Measurements from ENCODE around the gene EMD. TPM values are rescaled to one million over a fixed set of nuclear protein-coding genes. Genes with fewer than 3 reads are reported as not detected.

The EMD gene
- total and polyA plus RNA-seq, 2 of the 13 experiments (the other 11 are each of a cell fraction or from before 2014, with no cell fraction given): 14.5 to 14.9 TPM

- TF ChIP-seq RARA (CRISPR knock-in tag; IDR thresholded peaks at IDR 0.05): peak; percentile 14; the same call in 1 of the 2 replicates
- no peak for TF ChIP-seq MLX (CRISPR knock-in tag; IDR thresholded peaks at IDR 0.05)
- TF ChIP-seq MED8 (CRISPR knock-in tag; IDR thresholded peaks at IDR 0.05; ENCODE audit: insufficient replicate concordance): peak; percentile 59
- TF ChIP-seq SRY (CRISPR knock-in tag; IDR thresholded peaks at IDR 0.05): 0 out of 2 replicates have a peak, but pooled peaks have one; percentile 54
- TF ChIP-seq ZNF597 (CRISPR knock-in tag; IDR thresholded peaks at IDR 0.05): no peak
- 0 out of 2 replicates have a peak, but pooled peaks have one; percentile 26 for TF ChIP-seq ZNF563 (CRISPR knock-in tag; IDR thresholded peaks at IDR 0.05)
- no peak for TF ChIP-seq ZNF446 (CRISPR knock-in tag; IDR thresholded peaks at IDR 0.05)
- TF ChIP-seq ZNF441 (CRISPR knock-in tag; IDR thresholded peaks at IDR 0.05; ENCODE audit: borderline replicate concordance): peak; percentile 52; the same call in 1 of the 2 replicates
- peak in 1 of 2 experiments; percentile 89; a peak in 2 of 4 replicates for TF ChIP-seq POLR2A (IDR thresholded peaks at IDR 0.05; ENCODE audit: insufficient read depth in 1 of 2, low read depth in 2 of 2, low read length in 2 of 2)
- TF ChIP-seq ARID3A (IDR thresholded peaks at IDR 0.05; ENCODE audit: low read depth, low read length): no peak
- TF ChIP-seq ZNF281 (CRISPR knock-in tag; IDR thresholded peaks at IDR 0.05; ENCODE audit: borderline replicate concordance): no peak
- TF ChIP-seq CREBL2 (CRISPR knock-in tag; IDR thresholded peaks at IDR 0.05; ENCODE audit: borderline replicate concordance): no peak
- no peak for TF ChIP-seq ZNF737 (CRISPR knock-in tag; IDR thresholded peaks at IDR 0.05; ENCODE audit: borderline replicate concordance)
- TF ChIP-seq ATM (IDR thresholded peaks at IDR 0.05; ENCODE audit: borderline replicate concordance): no peak
- TF ChIP-seq ZBTB38 (CRISPR knock-in tag; IDR thresholded peaks at IDR 0.05): 0 out of 2 replicates have a peak, but pooled peaks have one; percentile 49
- no peak; the same call in 1 of the 2 replicates for TF ChIP-seq SIX4 (CRISPR knock-in tag; IDR thresholded peaks at IDR 0.05)
- TF ChIP-seq ZUFSP (CRISPR knock-in tag; IDR thresholded peaks at IDR 0.05; ENCODE audit: borderline replicate concordance): no peak
- peak; percentile 56 for TF ChIP-seq YY1 (IDR thresholded peaks at IDR 0.05; ENCODE audit: insufficient read depth, insufficient replicate concordance, low read depth, low read length)
- no peak for TF ChIP-seq ZNF605 (CRISPR knock-in tag; IDR thresholded peaks at IDR 0.05)
- TF ChIP-seq ZNF614 (CRISPR knock-in tag; IDR thresholded peaks at IDR 0.05; ENCODE audit: borderline replicate concordance): peak; percentile 48; the same call in 1 of the 2 replicates
- TF ChIP-seq ZNF878 (CRISPR knock-in tag; IDR thresholded peaks at IDR 0.05): no peak
Observed at GRCh38 chrX:154371017-154371788, 7.9 kb upstream of the EMD start (continued).
